Activated T-cell treated with anti-CD3 and anti-CD28 coated beads for 4 hours (primary cell): ENCODE results near the gene PRKAG2.
A peak's percentile ranks its signal among the peaks of the same experiment; 100 is the strongest.
"Not testable (repeated sequence)": the region's sequence is repeated elsewhere in the genome, so short reads cannot be mapped to it uniquely, and the experiment has no call there.

Source experiments
- DNase-seq: peaks from one replicate; pipeline ENCODE4 v3.0.0-alpha.2; 2020

Gene PRKAG2

DNA sequence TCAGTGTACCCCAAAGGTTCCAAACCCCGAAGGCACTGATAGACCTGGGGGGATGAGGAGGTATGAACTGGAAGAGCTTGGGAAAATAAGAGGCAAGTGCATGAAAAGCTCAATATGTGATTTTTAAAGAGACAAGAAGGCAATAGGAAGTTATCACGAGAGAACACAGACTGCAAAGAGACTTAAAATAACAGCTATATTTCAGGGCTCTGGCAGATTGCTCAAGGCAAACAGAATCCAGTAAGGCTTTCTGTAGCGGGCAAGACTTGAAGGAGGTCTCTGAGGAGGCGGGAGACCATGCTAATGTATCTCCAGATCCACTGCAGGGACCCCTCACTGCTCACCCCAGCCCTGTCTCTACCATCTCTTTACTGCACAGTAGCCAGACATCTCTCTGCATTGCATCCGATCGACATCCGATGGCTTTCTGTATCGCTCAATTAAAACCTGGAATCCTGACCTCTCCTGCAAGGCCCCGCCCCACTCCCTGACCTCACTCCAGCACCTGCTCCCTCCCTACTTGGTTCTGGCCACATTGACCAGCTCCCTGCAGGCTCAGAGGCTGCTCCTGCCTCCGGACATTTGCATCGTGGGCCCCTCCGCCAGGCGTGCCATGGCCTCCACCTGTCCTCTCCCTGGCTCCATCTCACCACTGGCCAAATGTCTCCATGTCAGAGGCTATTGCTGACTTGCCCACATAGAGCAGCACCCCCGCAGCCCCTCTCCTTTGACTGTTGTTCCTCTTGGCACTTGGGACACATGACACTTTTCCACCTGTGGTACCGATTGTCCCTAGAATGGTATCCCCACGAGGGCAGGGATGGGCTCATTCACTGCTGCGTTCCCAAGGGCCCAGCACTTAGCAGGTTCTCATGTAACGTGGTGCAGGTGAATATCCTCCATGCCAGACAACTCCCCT is 118.0 kb downstream of the PRKAG2 start:
- no peak for DNase-seq

DNA sequence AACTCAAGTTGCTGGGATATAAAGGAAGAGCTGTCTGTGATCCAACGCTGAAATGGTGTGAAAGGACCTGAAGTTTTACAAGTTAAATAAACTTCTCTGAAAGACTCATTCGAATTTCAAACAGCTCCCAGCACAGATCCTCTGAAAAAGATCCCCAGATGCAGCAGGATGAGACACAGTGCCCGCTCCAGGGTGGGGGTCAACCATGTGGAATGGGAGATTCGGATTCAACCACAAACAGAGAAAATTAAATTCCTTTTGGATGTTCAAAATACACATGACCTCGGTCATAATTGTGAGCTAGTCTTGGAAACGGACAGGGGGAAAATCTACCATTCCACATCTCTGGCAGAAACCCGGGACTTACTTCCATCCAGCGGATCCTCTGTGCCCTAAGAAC is 119.6 kb downstream of the PRKAG2 start:
- DNase-seq = no peak

DNA sequence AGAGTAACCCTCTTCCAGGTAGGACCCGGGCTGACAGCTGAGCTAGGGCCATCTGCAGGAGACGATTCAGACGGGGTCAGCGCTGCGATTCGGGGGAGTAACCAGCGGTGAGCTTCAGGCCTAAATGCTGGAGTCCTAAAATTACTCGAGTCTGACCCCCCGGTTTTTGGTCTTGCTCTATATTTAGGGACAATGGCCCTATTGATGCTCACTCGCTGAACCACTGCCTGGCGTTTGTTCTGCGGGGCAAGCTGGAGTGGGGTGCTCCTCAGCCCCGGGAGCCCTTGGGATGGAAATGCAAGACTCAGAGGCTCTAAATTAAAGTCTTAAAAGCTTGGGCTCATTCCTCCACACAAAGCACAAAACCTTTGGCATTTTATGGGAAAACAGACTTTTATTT is 120.0 kb downstream of the PRKAG2 start:
- DNase-seq = no peak

DNA sequence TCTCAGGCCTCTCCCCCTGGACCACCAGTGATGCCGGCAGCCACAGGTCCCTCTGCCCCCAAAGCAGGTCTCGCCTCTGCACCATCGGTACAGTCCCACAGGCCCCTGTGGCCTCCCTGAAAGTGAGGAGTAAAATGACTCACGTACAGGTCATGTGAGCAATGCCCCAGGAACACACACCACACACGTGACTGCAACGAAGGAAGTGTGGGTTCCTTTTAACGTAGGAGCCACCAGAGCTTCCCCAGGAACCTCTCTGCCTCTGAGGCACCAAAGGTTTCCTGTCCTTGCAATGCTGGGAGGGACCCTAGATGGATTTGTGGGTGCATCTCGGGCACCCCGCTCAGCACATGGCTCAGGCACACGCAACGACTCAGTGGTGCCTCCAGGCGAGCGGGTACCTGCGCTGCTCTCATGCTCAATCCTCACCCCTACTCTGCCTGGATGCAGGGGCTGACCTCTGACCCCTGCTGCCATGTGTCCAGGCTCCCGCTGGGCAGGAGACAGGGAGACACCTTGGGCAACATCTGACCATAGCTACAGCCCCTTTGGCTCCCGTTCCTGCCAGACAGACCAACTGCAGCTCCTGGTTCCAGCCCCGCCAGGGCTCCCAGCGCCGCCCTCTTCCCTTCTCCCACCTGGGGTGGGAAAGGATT is 120.7 kb downstream of the PRKAG2 start:
- peak; percentile 52 for DNase-seq

DNA sequence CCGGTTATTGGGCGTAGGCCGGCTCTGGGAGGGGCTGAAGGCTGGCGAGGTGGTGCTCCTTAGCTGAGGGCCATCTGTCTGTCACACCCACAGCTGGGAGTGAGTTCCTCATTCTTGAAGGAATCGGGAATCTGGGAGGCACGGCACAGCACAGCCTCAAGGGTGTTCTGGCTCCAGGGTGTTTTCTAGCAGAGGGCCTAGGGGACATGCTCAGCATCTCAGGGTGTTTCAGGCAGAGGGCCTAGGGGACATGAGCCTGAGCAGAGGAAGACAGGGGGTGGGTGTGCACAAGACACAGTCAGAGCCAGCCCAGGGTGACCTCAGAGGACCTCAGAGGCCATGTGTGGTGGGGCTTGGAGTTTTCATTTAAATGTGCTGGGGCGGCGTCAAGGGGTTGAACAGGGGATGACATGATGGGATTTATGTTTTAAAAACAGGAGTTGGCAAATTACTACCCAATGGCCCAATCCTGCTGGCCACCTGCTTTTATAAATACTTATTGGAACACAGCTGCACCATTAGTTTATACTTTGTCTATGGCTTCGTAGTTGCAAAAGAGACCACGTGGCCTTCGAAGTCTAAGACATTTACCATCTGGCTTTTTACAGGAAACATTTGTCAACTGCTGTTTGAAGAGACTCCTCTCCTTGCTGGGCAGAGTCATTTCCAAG is 121.6 kb downstream of the PRKAG2 start:
- no peak for DNase-seq

DNA sequence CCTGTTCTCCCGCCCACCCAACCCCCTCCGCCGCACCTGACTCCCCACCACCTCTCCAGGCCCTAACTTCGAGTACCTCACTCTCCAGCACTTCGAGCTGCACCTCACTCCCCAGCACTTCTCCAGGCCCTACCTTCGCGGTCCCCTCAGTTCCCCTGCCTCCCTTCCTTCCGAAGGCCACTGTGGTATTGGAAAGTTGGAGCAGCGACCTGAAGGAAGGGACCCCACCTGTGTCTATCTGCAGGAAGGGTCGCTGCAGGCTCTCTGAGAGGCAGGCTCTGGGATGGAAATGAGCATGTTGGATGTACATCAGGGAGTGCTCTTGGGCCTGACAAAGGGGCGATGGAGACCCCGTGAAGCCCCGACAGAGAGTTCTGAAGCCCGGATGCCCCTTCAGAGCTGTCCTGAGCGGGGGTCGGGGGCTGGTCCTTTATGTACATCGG is 122.2 kb downstream of the PRKAG2 start:
- no peak for DNase-seq

DNA sequence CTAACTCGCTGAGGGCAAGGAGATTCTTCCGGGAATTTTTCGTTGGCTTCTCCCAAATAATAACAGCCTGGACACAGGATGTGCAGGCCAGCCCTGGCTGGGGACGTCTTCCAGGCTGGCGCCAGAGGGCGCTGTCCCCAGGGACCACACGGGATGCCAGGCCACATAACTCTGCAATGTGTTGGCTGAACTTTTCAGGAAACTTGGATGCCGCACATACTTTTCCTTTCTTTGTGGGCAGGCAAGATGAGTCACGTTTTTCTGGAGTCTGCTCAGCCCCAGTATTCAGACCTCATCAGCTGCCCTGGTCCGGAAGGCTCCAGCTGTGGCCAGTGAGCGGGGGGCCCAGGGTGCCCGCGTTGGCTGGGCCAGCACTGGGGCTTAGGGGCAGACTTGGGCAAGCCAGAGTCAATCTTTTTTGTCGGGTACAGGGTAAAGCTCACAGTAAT is 122.7 kb downstream of the PRKAG2 start:
- DNase-seq = no peak

DNA sequence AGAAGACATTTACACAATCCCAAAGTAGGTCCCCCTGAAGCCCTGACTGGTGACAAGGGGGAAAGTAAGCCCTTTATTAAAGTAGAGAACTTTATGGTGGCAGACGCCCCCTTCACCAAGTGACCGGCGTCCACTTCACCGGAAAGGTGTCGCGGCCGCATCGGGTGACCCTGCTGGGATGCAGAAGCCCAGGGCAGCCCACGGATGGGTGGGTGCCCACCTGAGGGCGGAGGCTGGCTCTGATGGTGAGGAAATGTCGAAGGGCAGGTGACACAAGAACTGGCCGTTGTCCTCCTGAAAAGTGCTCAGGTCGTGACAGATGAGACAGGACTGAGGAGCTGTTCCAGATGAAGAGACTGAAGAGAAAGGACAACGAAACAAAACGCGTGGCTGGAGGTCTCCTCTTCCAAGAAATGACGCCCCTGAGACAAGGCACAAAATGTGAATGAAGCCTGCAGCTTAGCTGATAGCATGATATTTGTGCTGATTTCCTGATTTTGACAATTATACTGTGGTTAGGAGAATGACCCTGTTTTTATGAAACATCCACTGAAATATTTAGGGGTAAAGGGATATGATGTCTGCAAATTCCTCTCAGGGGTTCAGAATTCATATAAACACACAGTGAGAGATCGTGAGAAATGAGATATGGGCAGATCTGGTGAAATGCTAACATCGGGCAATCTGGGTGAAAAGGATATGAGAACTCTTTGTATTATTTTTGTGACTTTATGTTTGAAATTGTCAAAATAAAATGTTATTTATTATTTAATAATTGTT is 123.9 kb downstream of the PRKAG2 start:
- no peak for DNase-seq

DNA sequence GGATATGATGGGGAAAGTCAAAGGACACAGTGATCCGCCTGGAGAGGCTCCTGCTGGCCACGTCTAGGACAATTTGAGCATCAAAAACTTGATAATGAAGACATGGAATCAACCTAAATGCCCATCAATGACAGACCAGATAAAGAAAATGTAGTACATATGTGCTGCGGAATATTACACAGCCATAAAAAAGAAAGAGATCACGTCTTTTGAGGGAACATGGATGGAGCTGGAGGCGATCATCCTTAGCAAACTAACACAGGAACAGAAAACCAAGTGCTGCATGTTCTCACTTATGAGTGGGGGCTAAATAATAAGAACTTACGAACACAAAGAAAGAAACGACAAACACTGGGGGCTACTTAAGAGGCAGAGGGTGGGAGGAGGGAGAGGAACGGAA is 124.9 kb downstream of the PRKAG2 start:
- DNase-seq = no peak

DNA sequence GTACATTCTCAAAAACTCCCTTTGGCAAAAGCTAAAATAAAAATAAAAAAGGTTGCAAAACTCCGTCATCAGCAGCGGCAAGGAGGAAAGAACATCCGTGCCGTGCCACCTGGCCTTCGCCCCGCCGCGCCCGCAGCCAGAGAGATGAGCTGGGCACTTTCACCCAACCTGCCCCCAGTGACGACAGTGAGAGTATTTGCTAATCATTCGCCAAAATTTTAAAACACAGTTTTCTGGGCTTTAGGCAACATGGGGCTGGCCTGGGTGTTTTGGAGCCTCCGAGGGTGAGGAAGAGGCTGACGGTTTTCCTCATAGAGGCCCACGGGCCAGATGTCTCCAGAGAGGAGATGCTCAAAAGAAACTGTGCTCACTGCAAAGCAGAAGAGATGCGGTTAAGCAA is 128.2 kb downstream of the PRKAG2 start:
- DNase-seq = no peak

DNA sequence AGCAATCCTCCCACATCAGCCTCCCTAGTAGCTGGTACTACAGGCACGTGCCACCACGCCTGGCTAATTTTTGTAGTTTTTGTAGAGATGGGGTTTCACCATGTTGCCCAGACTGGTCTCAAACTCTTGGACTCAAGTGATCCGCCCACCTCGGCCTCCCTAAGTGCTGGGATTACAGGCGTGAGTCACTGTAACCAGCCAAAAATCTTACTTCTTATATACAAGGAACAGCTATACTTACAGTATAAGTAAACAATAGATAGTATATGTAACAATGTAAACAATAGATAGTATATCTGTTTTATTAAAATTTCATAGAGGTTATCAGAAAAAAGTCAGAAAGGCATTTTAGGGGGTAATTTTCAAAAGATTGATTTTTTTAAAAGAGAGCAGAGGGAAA is 128.9 kb downstream of the PRKAG2 start:
- not testable (repeated sequence) for DNase-seq

DNA sequence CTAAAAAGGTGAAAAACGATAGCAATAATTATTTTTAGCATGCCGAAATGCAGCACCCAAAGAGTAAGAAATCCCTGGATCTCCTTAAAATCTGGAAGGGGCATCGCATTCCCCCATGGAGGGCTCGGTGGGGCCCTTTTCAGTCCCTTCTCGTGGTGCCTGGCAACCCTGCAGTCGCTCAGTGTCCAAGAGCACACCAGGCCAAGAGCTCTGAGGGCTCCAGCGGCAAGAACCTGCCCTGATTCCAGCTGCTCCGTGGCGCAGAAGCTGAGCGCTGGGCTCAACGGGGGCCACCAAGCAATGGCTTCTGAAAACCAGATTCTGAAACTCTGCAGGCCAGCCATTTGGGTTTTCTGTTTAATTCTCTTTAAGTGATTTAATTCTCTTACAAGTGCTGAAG is 131.2 kb downstream of the PRKAG2 start:
- no peak for DNase-seq

DNA sequence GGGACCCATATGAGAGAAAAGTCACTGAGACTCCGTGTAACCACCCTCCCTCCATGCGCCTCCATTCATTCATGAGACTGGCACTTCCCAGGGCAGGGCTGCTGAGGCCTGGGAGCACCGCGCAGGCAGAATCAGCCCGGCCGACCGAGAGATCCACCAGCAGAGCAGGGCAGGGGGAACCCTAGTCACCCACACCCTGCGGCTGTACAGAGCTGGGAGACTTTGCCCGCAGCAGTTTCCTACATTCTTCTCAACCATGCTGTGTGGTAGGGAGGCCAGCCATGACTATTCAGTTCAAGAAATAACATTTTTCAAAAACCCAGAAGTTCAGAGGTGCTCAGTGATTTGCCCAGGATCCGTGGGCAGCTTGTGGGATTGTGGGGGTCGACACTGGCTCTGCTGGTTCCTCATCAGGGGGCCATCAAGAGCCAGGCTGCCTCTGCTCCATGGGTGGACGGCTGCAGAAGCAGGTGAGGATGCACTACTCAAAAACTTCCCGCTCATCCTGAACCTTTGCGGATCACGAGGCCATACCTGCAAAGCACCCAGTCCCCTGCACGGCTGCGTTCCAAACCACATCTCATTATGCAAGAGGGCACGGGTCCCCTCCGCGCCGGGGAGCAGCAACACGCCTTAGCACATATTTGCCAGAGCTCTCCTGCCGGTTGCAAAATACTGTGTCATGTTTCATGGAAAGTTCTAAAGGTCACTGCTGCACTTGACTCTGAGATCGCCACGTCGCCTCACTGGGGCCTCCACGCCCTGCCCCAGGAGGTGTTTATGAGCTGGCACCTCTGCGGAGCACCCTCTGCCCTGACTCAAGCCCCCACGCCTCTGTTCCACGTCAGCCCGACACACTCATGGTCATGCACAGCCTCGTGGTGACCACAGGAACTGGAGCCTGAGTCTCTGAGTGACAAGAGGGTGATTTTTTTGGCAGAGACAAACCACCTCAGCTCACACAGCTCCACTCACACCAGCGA is 132.0 kb downstream of the PRKAG2 start:
- no peak for DNase-seq

DNA sequence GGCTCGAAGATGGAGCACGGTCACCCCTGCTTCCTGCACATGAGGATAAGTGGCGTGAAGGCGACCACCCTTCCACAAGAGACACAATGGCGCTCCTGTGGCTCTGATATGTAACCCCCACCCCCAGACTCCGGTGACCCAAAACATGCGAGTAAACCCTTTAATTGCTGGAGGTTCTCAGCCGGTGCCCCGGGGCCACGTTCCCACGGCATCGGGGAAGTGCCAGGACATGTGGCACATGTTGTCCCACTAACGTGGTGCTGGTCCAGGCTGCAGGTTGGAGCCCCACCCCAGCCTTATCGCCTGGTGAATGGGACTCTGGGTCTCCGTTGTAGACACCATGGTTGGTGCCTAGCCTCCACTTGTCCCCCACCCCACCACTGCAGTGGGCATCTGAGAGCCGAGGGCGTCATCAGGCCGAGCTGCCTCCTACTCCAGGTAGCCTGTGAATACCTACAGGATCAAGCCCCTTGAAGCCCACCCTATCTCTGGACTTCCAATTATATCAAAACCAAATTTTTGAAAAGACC is 132.8 kb downstream of the PRKAG2 start:
- DNase-seq = no peak

DNA sequence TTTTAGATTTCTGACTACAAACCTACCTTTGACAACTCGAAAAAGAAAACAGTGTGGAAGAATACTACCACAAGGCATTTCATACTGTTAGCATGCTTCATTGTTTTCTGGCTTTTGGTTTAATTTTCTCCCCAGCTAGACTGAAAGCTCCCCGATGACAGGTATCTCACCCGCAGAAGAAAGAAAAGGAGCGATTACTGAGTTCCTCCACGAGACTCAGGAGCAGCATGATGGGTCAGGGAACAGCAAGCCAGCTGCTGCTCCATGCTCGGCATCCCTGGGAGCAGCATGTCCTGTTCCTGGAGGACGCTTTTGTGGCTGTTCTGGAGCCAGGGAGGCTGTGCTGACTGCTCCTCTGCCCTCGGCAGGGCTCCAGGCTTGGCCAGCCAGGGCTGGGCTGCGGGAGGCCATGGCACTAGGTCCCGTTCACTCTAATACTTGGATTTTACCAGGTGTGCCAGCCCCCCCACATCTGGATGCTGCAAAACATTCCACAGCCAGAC is 133.4 kb downstream of the PRKAG2 start:
- no peak for DNase-seq

DNA sequence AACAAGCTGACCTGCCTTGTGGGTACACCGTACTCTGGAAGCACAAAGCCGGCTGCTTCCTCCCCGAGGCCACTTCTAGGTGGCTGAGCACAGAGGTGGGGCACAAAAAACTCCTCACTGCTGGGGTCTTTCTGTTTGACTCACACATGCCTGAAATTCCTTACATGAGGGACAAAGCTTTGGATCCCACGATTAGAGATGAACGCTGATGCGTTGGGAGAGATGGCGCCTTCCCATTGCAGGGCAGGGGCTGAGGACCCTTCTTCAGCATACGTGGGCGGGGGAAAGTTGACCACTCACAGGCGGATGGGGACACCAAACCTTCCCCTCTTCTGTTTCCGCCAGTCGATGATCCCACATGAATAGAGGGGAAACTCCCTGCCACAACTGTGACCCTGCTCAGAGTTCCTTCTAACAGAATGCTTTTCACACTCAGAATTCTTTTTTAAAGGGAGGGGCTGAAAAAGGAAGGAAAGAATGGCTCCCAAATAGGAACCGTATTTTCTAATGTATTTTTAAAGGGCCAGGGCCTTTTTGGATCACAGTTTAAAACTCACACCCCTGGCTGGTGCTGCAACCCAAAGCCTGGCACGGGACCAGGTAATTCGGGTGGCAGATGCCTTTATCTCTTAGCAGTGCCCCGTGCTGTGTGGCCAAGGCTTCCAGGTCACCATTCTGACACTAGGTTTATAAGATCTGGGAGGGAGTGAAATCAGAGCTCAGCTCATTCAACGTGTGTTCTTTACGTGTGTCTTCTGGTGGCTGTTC is 134.0 kb downstream of the PRKAG2 start:
- DNase-seq = no peak

DNA sequence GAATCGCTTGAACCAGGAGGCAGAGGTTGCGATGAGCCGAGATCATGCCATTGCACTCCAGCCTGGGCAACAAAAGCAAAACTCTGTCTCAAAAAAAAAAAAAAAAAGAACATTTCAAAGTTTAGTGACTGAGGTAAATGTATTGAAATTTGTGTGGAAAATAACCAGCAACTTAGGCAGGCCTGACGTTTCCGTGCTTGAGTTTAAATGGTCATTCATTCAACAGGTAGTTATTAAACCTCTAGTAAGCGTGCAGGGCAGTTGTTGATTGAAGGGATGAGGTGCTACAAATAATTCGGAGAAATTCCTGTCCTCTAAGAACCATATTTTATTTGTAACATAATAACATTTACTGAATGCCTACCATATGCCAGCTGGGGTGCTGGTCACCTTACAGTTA is 135.3 kb downstream of the PRKAG2 start:
- DNase-seq = no peak

DNA sequence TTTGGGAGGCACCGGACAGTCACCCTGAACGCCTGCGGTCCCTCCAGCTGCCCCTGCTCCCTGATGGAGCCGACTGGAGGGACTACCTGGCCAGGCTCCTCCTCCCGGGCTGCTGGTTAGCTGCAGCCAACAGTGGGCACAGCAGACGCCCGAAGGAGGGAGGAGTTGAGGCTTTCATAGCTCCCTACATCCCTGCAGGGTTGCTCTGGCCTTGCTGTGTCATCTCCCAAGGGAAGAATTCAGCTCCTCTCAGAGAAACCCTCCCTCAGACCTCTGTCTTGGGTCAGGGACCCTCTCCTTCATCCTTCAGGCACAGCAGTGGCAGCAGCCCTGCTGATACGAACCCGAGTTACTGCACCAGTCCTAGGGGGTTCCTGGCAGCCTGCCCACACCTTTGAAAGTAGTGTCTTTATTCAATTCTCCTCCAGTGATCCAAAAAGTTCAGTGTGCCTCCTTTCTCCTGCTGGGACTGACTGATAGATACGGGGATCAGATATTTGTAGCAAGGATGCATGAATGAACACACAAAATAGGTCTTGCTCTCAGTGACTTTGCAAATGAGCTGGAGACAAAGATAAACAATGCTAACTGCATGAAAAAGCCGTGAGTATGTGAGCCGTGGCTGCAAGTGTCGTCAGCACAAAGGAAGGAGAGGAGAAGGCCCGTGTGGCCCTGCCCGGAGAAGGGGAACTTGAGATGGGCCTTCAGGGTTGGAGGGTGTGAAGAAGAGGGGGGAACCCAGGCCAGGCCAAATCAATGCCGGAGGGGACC is 136.6 kb downstream of the PRKAG2 start:
- DNase-seq = no peak

DNA sequence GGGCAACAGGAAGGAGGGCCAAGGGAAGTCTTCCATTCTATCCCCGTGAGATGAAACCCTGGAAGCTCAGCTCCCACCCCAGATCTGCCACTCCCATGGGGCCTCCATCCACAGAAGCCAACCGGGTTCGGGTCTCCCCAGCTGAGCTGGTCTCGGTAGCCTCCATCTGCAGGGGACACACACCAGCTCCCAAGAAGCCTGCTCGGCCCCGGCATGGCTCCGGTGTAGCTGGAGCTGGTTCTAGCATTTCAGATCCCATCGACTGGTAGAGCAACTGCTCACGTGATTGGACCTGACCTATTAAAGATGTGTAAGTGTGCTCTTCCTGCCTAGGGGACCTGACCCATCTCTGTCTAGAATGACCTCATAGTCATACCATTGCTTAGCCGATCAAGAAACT is 138.0 kb downstream of the PRKAG2 start:
- no peak for DNase-seq
